A172 (cell line): ENCODE data around the gene TMEM178B. TPM values are rescaled to one million over a fixed set of nuclear protein-coding genes. Genes with fewer than 3 reads are reported as not detected.
A peak's percentile ranks its signal among the peaks of the same experiment; 100 is the strongest.
"Not testable (repeated sequence)": the region's sequence is repeated elsewhere in the genome, so short reads cannot be mapped to it uniquely, and the experiment has no call there.

ENCODE experiments used
- DNase-seq: peaks from one replicate; pipeline ENCODE4 v3.0.0-alpha.2; 2015; ENCODE audit warnings: low spot score
- total RNA-seq: library from RNA; depleted of rRNA; stranded (reverse); fragments of >200 nt; shearing (Covaris generic); gene quantifications from 2 replicates; pipeline ENCODE4 v1.2.3, GENCODE V29; 2014; rRNA removed

TMEM178B gene
- 0.34 and 0.50 TPM in 2 replicates for total RNA-seq

DNA sequence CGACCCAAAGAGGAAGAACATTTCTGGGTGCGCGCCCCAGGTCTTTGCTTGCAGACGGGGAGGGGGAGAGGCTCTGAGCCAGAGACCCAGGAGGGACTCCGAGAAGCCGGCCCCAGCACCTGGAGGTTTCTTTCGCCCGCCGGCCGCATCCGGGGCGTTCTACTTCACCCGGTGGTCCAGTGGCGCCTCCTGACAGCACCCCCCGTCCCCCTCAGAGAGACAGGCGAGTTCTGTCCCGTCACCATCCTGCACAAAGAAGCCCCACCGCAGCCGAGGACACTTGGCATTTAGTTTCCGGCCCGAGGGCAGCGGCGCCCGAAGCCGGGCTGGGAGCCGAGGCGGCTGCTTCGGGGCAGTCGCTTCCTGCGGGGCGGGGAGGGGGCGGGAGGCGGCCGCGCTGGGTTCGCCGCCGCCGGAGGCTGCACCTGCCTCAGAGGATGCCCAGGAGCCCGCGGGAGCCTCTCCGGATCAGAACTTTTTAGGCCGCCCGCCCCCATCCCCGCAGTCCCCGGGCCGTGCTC, at the start of gene TMEM178B:
Gene TMEM178B, plus strand, starts transcription at position 424 of the 521 bp plus-strand sequence.
- DNase-seq: no peak

DNA sequence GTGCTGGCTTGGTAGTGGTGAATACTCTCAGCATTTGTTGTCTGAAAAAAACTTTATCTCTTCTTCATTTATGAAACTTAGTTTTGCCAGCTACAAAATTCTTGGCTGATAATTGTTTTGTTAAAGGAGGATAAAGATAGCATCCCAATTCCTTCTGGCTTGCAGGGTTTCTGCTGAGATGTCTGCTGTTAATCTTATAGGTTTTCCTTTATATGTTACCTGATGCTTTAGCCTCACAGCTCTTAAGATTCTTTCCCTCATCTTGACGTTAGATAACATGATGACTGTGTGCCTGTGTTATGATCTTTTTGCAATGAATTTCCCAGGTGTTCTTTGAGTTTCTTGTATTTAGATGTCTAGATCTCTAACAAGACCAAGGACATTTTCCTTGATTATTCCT, 49.2 kb upstream of the TMEM178B start:
- no peak for DNase-seq

- DNase-seq: no peak
Observed at GRCh38 chr7:141027043-141027442, 46.8 kb upstream of the TMEM178B start.

DNA sequence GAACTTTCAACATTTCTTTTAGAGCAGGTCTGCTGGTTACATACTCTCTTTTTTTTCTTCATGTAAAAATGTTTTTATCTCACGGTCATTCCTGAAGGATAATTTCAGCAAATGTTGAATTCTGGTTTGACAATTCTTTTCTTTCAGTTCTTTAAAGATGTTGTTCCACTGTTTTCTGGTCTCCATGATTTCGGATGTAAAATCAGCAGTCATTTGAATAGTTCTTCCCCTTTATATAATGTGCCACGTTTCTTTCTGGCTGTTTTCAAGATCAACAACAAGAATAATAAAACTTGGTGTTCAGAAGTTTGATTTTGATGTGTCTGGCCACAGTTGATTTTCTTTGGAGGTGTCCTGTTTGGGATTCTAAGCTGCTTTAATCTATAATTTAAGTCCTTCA, 45.1 kb upstream of the TMEM178B start:
- DNase-seq: no peak

- DNase-seq: not testable (repeated sequence)
Observed at GRCh38 chr7:141032539-141033323, 41.1 kb upstream of the TMEM178B start.

DNA sequence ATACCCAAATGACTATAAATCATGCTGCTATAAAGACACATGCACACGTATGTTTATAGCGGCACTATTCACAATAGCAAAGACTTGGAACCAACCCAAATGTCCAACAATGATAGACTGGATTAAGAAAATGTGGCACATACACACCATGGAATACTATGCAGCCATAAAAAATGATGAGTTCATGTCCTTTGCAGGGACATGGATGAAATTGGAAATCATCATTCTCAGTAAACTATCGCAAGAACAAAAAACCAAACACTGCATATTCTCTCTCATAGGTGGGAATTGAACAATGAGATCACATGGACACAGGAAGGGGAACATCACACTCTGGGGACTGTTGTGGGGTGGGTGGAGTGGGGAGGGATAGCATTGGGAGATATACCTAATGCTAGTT, 35.8 kb upstream of the TMEM178B start:
- DNase-seq: not testable (repeated sequence)

DNA sequence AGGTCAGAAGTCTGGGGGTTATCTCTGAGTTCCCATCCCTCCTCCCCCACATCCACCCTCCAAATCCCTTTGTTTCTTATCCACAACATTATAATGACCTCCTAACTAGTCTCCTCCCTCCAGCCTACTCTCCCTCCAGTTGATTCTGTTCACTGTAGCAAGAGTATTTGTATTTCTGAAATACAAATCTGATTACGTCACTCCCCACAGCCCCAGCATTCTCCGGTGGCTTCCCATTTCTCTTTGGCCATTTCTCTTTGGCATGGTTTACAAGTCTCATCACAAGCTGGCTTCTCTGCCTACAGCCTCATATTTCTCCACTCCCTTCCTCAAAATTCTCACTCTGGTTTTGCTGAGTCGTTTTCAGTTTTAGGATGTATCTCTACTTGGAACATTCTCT, 34.5 kb upstream of the TMEM178B start:
- peak; percentile 13 for DNase-seq

DNA sequence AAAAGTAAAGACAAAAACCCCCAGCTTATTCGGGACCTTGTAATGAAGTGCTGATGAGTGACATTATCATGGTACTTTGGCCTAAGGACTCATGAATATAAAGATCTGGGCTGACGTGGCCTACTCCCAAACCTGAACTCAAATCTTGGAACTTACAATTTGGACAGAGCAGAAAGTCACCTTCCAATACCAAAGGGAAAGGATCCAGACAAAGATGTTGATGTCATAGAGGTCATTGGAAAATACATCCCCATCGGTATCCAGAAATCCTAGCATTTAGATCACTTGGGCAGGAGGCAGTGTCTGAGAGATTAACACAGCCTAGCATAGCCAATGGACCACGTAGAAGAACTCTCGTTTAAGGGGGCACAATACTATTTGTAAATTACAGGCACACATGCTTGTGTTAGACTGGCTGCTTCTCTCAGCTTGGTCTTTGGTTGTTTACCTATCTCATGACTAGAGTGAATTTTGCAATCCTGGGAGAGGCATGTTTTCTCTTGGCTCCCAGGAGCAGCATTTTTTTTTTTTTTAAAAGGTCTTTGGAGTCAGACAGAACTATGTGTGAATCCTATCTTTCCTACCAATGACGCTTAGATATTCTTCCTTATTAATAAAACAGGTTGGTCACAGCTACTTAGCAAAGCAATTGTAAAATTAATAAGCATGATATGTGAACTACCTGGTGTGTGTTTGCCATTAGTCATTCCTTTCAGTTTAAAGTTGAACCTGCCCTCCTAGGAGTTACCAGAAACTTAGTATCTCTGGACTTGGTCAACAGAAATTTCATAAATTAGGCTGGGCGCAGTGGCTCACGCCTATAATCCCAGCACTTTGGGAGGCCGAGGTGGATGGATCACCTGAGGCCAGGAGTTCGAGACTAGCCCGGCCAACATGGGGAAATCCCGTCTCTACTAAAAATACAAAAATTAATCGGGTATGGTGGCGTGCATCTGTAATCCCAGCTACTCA, 31.4 kb upstream of the TMEM178B start:
- no peak for DNase-seq

GRCh38 chr7:141043616-141044015, 30.2 kb upstream of the TMEM178B start:
- DNase-seq: no peak

- peak; percentile 49 for DNase-seq
Observed at GRCh38 chr7:141045126-141045841, 28.6 kb upstream of the TMEM178B start.

- DNase-seq: peak; percentile 52
Observed at GRCh38 chr7:141045842-141046620, 27.8 kb upstream of the TMEM178B start.

- DNase-seq: peak; percentile 60
Observed at GRCh38 chr7:141053626-141054025, 20.2 kb upstream of the TMEM178B start.

DNA sequence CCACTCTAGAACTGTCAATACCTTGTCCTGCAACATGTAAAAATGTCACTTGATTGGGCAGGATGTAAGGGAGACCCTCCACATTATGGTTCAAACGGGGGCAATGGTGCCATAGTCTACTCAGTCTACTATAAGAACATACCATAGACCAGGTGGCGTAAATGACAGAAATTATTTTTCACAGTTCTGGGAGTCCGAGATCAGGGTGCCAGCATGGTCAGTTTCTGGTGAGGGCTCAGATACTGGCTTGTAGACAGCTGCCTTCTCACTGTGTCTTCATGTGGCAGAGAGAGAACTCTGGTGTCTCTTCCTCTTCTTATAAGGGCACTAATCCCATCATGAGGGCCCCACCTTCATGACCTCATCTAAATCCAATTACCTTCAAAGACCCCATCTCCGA, 18.7 kb upstream of the TMEM178B start:
- DNase-seq: no peak

- no peak for DNase-seq
Observed at GRCh38 chr7:141057788-141058187, 16.1 kb upstream of the TMEM178B start.

DNA sequence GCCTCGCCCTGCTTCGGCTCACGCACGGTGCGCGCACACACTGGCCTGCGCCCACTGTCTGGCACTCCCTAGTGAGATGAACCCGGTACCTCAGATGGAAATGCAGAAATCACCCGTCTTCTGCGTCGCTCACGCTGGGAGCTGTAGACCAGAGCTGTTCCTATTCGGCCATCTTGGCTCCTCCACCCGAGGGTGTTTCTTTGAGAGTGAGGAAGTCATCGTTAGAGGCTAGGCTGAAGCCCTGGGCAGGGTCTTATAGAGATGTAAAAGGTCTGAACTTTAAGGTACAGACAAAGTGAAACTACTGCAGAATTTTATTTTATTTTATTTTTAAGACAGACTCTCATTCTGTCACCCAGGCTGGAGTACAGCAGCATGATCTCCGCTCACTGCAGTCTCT, 6.0 kb upstream of the TMEM178B start:
- DNase-seq: not testable (repeated sequence)

- no peak for DNase-seq
Observed at GRCh38 chr7:141071260-141071854, 2.5 kb upstream of the TMEM178B start.

DNA sequence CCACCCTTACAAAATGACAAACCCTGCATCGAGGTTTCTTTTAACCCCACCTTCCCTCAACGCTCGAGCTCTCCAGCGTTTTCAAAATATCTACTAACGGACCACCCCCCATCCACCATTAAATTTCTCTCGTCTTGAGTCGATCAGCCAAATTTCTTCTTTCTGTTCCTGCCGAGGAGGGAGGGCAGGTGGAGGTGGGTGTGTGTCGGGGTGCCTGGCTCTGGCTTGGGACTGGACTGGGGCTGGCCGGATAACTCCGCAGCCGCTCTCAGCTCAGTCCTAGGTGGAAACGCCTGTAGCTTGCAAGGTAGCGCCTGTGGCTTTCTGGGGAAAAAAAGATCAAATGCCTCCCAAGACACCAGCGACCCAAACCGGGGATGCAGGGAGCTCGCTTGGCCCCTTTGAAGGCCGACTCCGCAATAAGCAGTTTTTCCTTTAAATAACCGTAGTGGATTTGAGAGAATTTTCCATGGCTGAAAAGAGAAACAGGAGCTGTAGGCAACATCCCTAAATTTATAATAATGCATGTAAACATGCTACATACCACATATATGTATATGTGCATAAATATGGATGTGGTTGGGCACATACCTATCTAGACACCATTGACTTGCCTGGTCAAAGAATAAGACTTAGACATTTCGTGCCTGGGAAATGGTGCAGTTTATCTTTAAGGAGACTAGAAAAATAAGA, 1.9 kb upstream of the TMEM178B start:
- no peak for DNase-seq

DNA sequence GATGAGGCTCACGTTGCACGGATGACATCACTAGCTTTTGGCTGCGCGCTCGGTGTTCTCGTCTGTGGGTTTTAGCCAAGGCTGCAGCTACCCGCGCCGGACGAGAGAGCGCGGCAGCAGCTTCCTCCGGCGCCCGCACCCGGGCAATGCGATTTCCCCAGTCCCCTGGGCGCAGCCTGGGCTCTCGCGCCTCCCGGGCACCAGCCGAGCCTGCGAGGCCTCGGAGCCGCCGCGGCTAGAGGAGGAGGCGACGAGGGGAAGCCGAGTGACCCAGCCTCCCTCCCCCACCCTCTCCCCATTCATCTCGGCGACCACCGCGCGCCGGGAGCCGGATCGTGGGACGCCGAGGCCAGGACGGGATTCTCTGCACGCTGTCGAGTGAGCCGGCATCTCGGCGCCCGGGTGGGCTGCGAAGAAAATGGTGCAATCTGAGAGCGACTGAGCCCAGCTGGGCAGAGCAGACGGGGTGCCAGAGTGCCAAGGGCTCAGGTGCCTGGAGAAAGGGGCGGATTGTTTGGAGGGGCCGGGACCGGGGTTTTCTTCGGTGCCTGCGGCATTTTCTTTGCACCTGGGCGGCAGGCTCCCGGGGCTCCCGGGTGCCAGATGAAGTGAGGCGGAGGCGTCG, 1.2 kb upstream of the TMEM178B start:
- DNase-seq: peak; percentile 47

DNA sequence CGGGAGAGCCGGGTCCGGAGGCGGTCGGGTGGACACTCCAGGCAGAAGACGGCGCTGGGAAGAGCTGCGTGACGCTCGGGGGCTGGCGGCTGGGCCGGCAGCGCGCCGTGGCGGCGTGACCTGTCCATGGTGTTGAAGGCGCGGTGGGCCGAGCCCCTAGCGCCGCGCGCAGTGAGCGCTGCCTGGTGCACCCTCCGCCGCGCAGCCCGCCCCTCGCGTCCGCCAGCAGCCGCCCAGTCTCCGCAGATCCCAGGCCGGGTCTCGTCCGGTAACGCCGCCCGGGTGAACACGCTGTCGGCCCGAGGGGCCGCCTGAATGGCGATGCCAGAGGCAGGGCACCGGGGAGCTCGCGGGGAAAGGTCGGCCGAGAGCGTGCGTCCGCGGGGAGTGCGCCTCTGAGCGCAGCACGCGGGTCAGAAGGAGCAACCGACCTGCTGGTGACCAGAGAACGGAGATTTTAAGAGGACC, 657 bp upstream of the TMEM178B start:
- no peak for DNase-seq
